Naive thymus-derived CD4-positive, alpha-beta T cell (primary cell): Measurements from ENCODE around the gene NOS3. TPM values are rescaled to one million over a fixed set of nuclear protein-coding genes. Genes with fewer than 3 reads are reported as not detected.

Experiments
- ATAC-seq: fragments of 150-1000 bp; cut with Tn5 transposase; 2 replicates; pipeline ENCODE4 v1.10.0; 2021; ENCODE audit warnings: mild to moderate bottlenecking, moderate library complexity
- CTCF ChIA-PET: fragments of 350-600 bp; sonication (Branson Sonifier 250); formaldehyde crosslinking; loops from one replicate; lab custom pipeline; 2021; ENCODE audit warnings: antibody characterized with exemption; lab: Charles Lee
- POLR2A ChIA-PET: fragments of 350-600 bp; sonication (Branson Sonifier 250); formaldehyde crosslinking; loops from one replicate; lab custom pipeline; 2021; ENCODE audit warnings: antibody characterized with exemption, inconsistent platforms; lab: Charles Lee
- DNase-seq, 9 donors: peaks; one replicate each; pipeline versions ENCODE4 v3.0.0 to v3.0.0-alpha.2; 2020 to 2022; ENCODE audit warnings: mixed read lengths in 1 of 9
- H3K27ac ChIP-seq: one replicate; pipeline ENCODE4 v1.7.0; 2013; ENCODE audit warnings: mild to moderate bottlenecking, low read depth, low read length, moderate library complexity
- H3K27me3 ChIP-seq, 2 donors: one replicate each; pipeline ENCODE4 v1.7.0; 2013; ENCODE audit warnings: low read length in 2 of 2, mild to moderate bottlenecking in 2 of 2, moderate library complexity in 2 of 2; ENCODE audit not compliant: control insufficient read depth in 2 of 2, insufficient read depth in 2 of 2
- H3K36me3 ChIP-seq, 3 experiments: 1 replicate in 2 of 3; 2 replicates in 1 of 3; pipeline ENCODE4 v1.7.0; 2013; ENCODE audit warnings: low read length in 3 of 3, mild to moderate bottlenecking in 3 of 3, moderate library complexity in 1 of 3; ENCODE audit not compliant: insufficient read depth in 3 of 3, control insufficient read depth in 2 of 3
- H3K4me1 ChIP-seq, 2 donors: one replicate each; pipeline ENCODE4 v1.7.0; 2013; ENCODE audit warnings: low read length in 2 of 2, mild to moderate bottlenecking in 2 of 2, moderate library complexity in 1 of 2; ENCODE audit not compliant: control insufficient read depth in 2 of 2, insufficient read depth in 2 of 2
- H3K4me3 ChIP-seq: 2 replicates; pipeline ENCODE4 v1.7.0; 2013; ENCODE audit warnings: mild to moderate bottlenecking, low read length
- H3K9me3 ChIP-seq, 3 experiments: 1 replicate in 2 of 3; 2 replicates in 1 of 3; pipeline ENCODE4 v1.7.0; 2013; ENCODE audit warnings: low read length in 3 of 3; ENCODE audit not compliant: control insufficient read depth in 2 of 3
- H3K27ac Mint-ChIP-seq, 9 donors: one replicate each; pipeline ENCODE4 v1.8.0; 2020 to 2022; ENCODE audit warnings: mixed read lengths in 9 of 9, mild to moderate bottlenecking in 8 of 9, moderate library complexity in 5 of 9, inconsistent platforms in 2 of 9
- H3K27me3 Mint-ChIP-seq, 5 donors: one replicate each; pipeline ENCODE4 v1.8.0; 2021 to 2022; ENCODE audit warnings: mixed read lengths in 5 of 5, mild to moderate bottlenecking in 1 of 5
- H3K36me3 Mint-ChIP-seq, 5 donors: one replicate each; pipeline ENCODE4 v1.8.0; 2020 to 2022; ENCODE audit warnings: mixed read lengths in 5 of 5, mild to moderate bottlenecking in 3 of 5, inconsistent platforms in 1 of 5
- H3K4me1 Mint-ChIP-seq, 7 donors: one replicate each; pipeline ENCODE4 v1.8.0; 2020 to 2022; ENCODE audit warnings: mixed read lengths in 7 of 7, mild to moderate bottlenecking in 3 of 7, inconsistent platforms in 1 of 7
- H3K4me3 Mint-ChIP-seq, 10 donors: one replicate each; pipeline ENCODE4 v1.8.0; 2020 to 2022; ENCODE audit warnings: mild to moderate bottlenecking in 10 of 10, mixed read lengths in 10 of 10, moderate library complexity in 6 of 10, inconsistent platforms in 2 of 10
- H3K9me3 Mint-ChIP-seq, 11 donors: one replicate each; pipeline ENCODE4 v1.8.0; 2020 to 2022; ENCODE audit warnings: mixed read lengths in 11 of 11, mild to moderate bottlenecking in 4 of 11, inconsistent platforms in 1 of 11, moderate library complexity in 1 of 11
- intact Hi-C, 2 donors: fragments of 100-400 bp; cut with micrococcal nuclease; formaldehyde crosslinking; loops; one replicate each; pipeline ENCODE4 v1.15.1; 2023
- polyA plus RNA-seq, 2 donors: library from polyadenylated mRNA; unstranded; fragments of 300-500 nt; fragmentation: Illumina TruSeq; gene quantifications; one replicate each; pipeline ENCODE4 v1.2.3, GENCODE V29; 2021
- total RNA-seq, 6 experiments: library from RNA in 5 of 6; stranded (reverse) in 5 of 6; gene quantifications; 1 replicate in 5 of 6; 2 replicates in 1 of 6; pipeline ENCODE4 v1.2.3 and lab custom pipeline; 2021 to 2026

The NOS3 gene
- total and polyA plus RNA-seq, 7 experiments from 2014 or later: 2.8 to 19.1 (median 7.9) TPM

DNA sequence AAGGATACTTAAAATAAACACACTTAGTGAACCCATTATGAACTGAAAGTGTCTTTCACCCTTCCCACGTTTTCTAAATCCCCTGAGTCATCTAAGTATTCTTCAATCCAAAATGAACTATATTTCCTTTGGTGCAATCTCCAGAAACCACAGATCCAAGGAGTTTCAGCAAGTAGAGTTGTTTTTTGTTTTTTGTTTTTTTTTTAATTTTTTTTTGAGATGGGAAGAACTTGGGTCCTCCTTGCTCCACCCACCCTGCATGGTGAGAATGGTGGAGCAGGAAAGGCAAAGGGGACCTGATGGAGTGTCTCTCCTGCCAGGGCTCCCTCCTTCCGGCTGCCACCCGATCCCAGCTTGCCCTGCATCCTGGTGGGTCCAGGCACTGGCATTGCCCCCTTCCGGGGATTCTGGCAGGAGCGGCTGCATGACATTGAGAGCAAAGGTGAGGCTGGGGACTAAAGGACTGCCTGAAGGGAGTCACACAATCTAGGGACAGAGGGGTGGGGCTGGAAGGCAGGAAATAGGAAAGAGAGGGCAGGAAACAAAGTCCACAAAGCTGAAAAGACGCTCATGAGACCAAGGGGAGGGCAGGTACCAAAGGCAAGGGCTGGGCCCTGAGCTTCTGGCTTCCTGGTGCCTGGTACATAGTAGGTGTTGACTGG, 21.3 kb downstream of the NOS3 start:
- POLR2A ChIA-PET: interaction anchor here (0.5 to 4.9 kb wide), 5 partner anchors 13 to 267 kb away, joined by 3 to 34 read pairs (median 4); no protein-coding TSS in a partner anchor
- H3K27me3 Mint-ChIP-seq: no peaks in the 10 kb centered on the region
- H3K36me3 Mint-ChIP-seq: peaks cover 0 to 20% (median 0%) of the 10 kb centered on the region in 5 donors
- no peaks in the 10 kb centered on the region for H3K9me3 ChIP-seq
- H3K9me3 Mint-ChIP-seq: peaks cover 0 to 4% (median 0%) of the 10 kb centered on the region in 11 donors
- H3K27ac Mint-ChIP-seq: peak overlapping the region; percentile 81 to 99 (median 98)
- H3K27ac ChIP-seq: peak overlapping the region; percentile 97
- H3K4me1 ChIP-seq: peaks cover 64 to 89% of the 10 kb centered on the region in 2 donors
- ATAC-seq (no peak), DNase-seq (peak in 1 of 9 donors; percentile 18)
- no peaks in the 10 kb centered on the region for H3K27me3 ChIP-seq
- H3K4me1 Mint-ChIP-seq: peaks cover 55 to 90% (median 81%) of the 10 kb centered on the region in 7 donors
- H3K36me3 ChIP-seq: no peaks in the 10 kb centered on the region
- peak overlapping the region; percentile 42 to 91 (median 74) for H3K4me3 Mint-ChIP-seq
- intact Hi-C loops: loop anchor here (2.0 to 5.0 kb wide), 5 partner anchors 37 to 690 kb away; partner anchors contain the start of genes ABCF2 (in 1 of the 2), ACTR3C (in 1 of the 2), AGAP3 (in 1 of the 2) and LRRC61 (in 1 of the 2)
- CTCF ChIA-PET: interaction anchor here (0.6 to 5.1 kb wide), 8 partner anchors 15 to 99 kb away, joined by 3 to 28 read pairs (median 4); partner anchors contain the start of gene ABCB8
- H3K4me3 ChIP-seq: no peak overlapping the region

DNA sequence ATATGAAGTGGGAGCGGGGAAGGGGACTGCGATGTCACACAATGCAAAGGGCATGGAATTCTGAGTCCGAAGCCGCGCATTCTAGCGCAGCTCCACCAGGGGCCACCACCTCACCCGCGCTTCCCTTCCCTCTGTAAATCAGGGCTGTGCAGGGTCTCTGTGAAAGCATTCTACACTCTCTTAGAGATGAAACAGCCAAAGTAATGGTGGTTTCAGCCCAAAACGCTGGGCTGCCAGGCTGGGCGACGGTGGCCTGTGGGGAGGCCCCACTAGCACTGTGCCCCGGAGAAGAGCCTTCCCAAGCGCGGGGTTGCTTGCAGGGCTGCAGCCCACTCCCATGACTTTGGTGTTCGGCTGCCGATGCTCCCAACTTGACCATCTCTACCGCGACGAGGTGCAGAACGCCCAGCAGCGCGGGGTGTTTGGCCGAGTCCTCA, 22.1 kb downstream of the NOS3 start:
- ChIA-PET POLR2A (interaction anchor here (0.5 to 4.9 kb wide), 5 partner anchors 14 to 267 kb away, joined by 3 to 34 read pairs (median 6); no protein-coding TSS in a partner anchor), CTCF (interaction anchor here (0.7 to 2.4 kb wide), 4 partner anchors 16 to 98 kb away, joined by 3 to 14 read pairs (median 6); partner anchors contain the start of gene ABCB8)
- H3K9me3 Mint-ChIP-seq: peaks cover 0 to 4% (median 0%) of the 10 kb centered on the region in 11 donors
- Histone ChIP-seq H3K4me1 (peaks cover 56 to 89% of the 10 kb centered on the region in 2 donors), H3K9me3 (no peaks in the 10 kb centered on the region), H3K4me3 (peak overlapping the region; percentile 27), H3K36me3 (no peaks in the 10 kb centered on the region), H3K27me3 (no peaks in the 10 kb centered on the region), H3K27ac (peak overlapping the region; percentile 97)
- ATAC-seq (peak; percentile 8), DNase-seq (peak in 3 of 9 donors; percentile 22 to 41 (median 35))
- H3K27me3 Mint-ChIP-seq: peaks cover 0 to 5% (median 0%) of the 10 kb centered on the region in 5 donors
- H3K4me3 Mint-ChIP-seq: peak overlapping the region; percentile 42 to 91 (median 74)
- H3K36me3 Mint-ChIP-seq: peaks cover 0 to 20% (median 0%) of the 10 kb centered on the region in 5 donors
- intact Hi-C loops: loop anchor here (1.0 to 5.0 kb wide), 12 partner anchors 15 to 691 kb away; partner anchors contain the start of genes ABCB8 (in 2 of the 2), ABCF2 (in 1 of the 2), ACTR3C (in 1 of the 2) and AGAP3 (in 1 of the 2)
- H3K4me1 Mint-ChIP-seq: peaks cover 52 to 90% (median 82%) of the 10 kb centered on the region in 7 donors
- peak overlapping the region; percentile 81 to 99 (median 98) for H3K27ac Mint-ChIP-seq

DNA sequence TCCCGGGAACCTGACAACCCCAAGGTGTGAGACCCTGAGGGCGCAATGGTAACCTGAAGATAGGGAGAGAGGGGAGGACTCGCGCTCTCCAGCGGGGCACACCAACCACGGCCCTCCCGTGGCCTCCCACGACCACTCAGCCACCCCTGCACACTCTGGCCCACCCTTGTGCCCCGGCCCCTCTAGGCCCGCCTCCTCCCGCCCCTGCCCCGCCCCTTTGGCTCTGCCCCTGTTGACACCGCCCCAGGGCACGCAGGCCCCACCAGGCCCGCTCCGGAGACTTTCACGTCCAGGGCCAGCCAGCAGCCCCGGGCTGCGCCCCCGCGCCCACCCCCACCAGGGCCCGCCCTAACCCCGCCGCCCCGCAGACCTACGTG, 22.5 kb downstream of the NOS3 start:
- intact Hi-C loops: loop anchor here (1.0 to 5.0 kb wide), 12 partner anchors 15 to 691 kb away; partner anchors contain the start of genes ABCB8 (in 2 of the 2), ABCF2 (in 1 of the 2), ACTR3C (in 1 of the 2) and AGAP3 (in 1 of the 2)
- peak overlapping the region; percentile 78 to 98 (median 92) for H3K4me3 Mint-ChIP-seq
- DNase-seq (no peak), ATAC-seq (no peak)
- peak overlapping the region; percentile 96 to 100 (median 99) for H3K27ac Mint-ChIP-seq
- peak overlapping the region; percentile 97 for H3K27ac ChIP-seq
- no peaks in the 10 kb centered on the region for H3K36me3 ChIP-seq
- peak overlapping the region; percentile 27 for H3K4me3 ChIP-seq
- ChIA-PET CTCF (interaction anchor here (0.7 to 2.4 kb wide), 6 partner anchors 15 to 291 kb away, joined by 3 to 14 read pairs (median 4); partner anchors contain the start of gene NOS3), POLR2A (interaction anchor here (1.0 to 4.9 kb wide), 8 partner anchors 15 to 645 kb away, joined by 3 to 34 read pairs (median 6); partner anchors contain the start of genes ABCB8, CDK5 and REPIN1)
- peaks cover 0 to 20% (median 0%) of the 10 kb centered on the region in 5 donors for H3K36me3 Mint-ChIP-seq
- peaks cover 54 to 89% of the 10 kb centered on the region in 2 donors for H3K4me1 ChIP-seq
- peaks cover 53 to 90% (median 82%) of the 10 kb centered on the region in 7 donors for H3K4me1 Mint-ChIP-seq
- H3K9me3 Mint-ChIP-seq: peaks cover 0 to 4% (median 0%) of the 10 kb centered on the region in 11 donors
- peaks cover 0 to 7% (median 0%) of the 10 kb centered on the region in 5 donors for H3K27me3 Mint-ChIP-seq
- no peaks in the 10 kb centered on the region for H3K9me3 ChIP-seq
- no peaks in the 10 kb centered on the region for H3K27me3 ChIP-seq

DNA sequence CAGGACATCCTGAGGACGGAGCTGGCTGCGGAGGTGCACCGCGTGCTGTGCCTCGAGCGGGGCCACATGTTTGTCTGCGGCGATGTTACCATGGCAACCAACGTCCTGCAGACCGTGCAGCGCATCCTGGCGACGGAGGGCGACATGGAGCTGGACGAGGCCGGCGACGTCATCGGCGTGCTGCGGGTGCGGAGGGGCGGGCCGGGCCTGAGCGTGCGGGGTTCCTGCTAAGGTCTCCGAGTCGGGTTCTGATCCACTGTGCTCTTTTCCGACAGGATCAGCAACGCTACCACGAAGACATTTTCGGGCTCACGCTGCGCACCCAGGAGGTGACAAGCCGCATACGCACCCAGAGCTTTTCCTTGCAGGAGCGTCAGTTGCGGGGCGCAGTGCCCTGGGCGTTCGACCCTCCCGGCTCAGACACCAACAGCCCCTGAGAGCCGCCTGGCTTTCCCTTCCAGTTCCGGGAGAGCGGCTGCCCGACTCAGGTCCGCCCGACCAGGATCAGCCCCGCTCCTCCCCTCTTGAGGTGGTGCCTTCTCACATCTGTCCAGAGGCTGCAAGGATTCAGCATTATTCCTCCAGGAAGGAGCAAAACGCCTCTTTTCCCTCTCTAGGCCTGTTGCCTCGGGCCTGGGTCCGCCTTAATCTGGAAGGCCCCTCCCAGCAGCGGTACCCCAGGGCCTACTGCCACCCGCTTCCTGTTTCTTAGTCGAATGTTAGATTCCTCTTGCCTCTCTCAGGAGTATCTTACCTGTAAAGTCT, 23.1 kb downstream of the NOS3 start:
- no peaks in the 10 kb centered on the region for H3K27me3 ChIP-seq
- peak; percentile 80 to 96 (median 92) for DNase-seq
- peaks cover 0 to 18% (median 0%) of the 10 kb centered on the region in 5 donors for H3K36me3 Mint-ChIP-seq
- no peaks in the 10 kb centered on the region for H3K36me3 ChIP-seq
- H3K4me1 Mint-ChIP-seq: peaks cover 54 to 90% (median 78%) of the 10 kb centered on the region in 7 donors
- H3K4me1 ChIP-seq: peaks cover 51 to 85% of the 10 kb centered on the region in 2 donors
- peak overlapping the region; percentile 83 to 98 (median 94) for H3K4me3 Mint-ChIP-seq
- intact Hi-C loops: loop anchor here (1.0 to 5.0 kb wide), 14 partner anchors 14 to 692 kb away; partner anchors contain the start of genes ABCB8 (in 2 of the 2), ABCF2 (in 1 of the 2), ACTR3C (in 1 of the 2) and AGAP3 (in 1 of the 2)
- H3K27me3 Mint-ChIP-seq: peaks cover 0 to 11% (median 0%) of the 10 kb centered on the region in 5 donors
- peaks cover 0 to 4% (median 0%) of the 10 kb centered on the region in 11 donors for H3K9me3 Mint-ChIP-seq
- H3K4me3 ChIP-seq: peak overlapping the region; percentile 85
- H3K9me3 ChIP-seq: no peaks in the 10 kb centered on the region
- CTCF ChIA-PET: interaction anchor here (0.7 to 2.4 kb wide), 12 partner anchors 16 to 290 kb away, joined by 3 to 14 read pairs (median 3); partner anchors contain the start of gene NOS3
- POLR2A ChIA-PET: interaction anchor here (0.6 to 4.9 kb wide), 13 partner anchors 10 to 646 kb away, joined by 3 to 34 read pairs (median 6); partner anchors contain the start of genes ABCB8, CDK5, NUB1 and REPIN1
- H3K27ac Mint-ChIP-seq: peak overlapping the region; percentile 96 to 100 (median 99)
- peak; percentile 75 for ATAC-seq
- peak overlapping the region; percentile 97 for H3K27ac ChIP-seq

DNA sequence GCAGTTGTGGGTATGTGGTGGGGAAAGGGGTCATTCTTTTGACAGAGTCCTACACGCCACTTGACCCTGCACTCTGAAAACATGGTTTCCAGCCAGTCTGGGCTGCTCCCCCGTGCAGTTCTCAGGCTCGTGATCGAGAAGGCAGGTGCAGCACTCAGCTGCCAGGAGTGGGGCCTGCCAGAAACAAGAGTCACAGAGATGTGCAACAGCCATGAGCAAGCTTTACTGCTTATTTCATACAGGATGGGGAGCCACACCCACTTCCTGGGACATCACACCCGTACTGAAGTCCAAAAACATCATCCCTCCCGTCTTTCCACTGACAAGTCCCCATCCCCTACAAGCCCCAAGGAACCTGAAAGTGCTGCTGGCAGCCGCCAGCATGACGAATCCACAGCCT, 24.1 kb downstream of the NOS3 start:
- Mint-ChIP-seq H3K4me1 (peaks cover 58 to 91% (median 79%) of the 10 kb centered on the region in 7 donors), H3K4me3 (peak overlapping the region; percentile 83 to 98 (median 94)), H3K36me3 (peaks cover 0 to 18% (median 0%) of the 10 kb centered on the region in 5 donors), H3K9me3 (peaks cover 0 to 4% (median 0%) of the 10 kb centered on the region in 11 donors), H3K27me3 (peaks cover 0 to 18% (median 0%) of the 10 kb centered on the region in 5 donors), H3K27ac (peak overlapping the region; percentile 96 to 100 (median 99))
- Histone ChIP-seq H3K27ac (peak overlapping the region; percentile 97), H3K4me3 (no peak overlapping the region), H3K9me3 (no peaks in the 10 kb centered on the region), H3K4me1 (peaks cover 52 to 81% of the 10 kb centered on the region in 2 donors), H3K36me3 (no peaks in the 10 kb centered on the region), H3K27me3 (no peaks in the 10 kb centered on the region)
- POLR2A ChIA-PET: interaction anchor here (0.7 to 4.9 kb wide), 10 partner anchors 11 to 70 kb away, joined by 3 to 34 read pairs (median 4); partner anchors contain the start of gene ABCB8
- intact Hi-C loops: loop anchor here (1.0 to 5.0 kb wide), 5 partner anchors 26 to 693 kb away; partner anchors contain the start of genes ABCF2 (in 1 of the 2), ACTR3C (in 1 of the 2), FASTK (in 1 of the 2) and LRRC61 (in 1 of the 2)
- DNase-seq (peak in 5 of 9 donors; percentile 35 to 54 (median 44)), ATAC-seq (no peak)
- CTCF ChIA-PET: interaction anchor here (0.7 to 4.8 kb wide), 12 partner anchors 14 to 47 kb away, joined by 3 to 35 read pairs (median 3); partner anchors contain the start of genes ABCB8 and NOS3
